Aorta (tissue), 5 donors: Measurements from ENCODE around the gene CBARP. TPM values are rescaled to one million over a fixed set of nuclear protein-coding genes. Genes with fewer than 3 reads are reported as not detected.

ENCODE experiments used
- ATAC-seq: fragments of 200-7000 bp; cut with Tn5 transposase; one replicate; pipeline ENCODE4 v1.9.1; 2022; ENCODE audit warnings: moderate library complexity; ENCODE audit not compliant: low FRiP score
- DNase-seq, 2 donors: peaks; one replicate each; pipeline ENCODE4 v3.0.0-alpha.2; 2020
- H3K27ac ChIP-seq, 2 donors: one replicate each; pipeline ENCODE4 v1.5.1; 2013; ENCODE audit warnings: low read length in 2 of 2, mild to moderate bottlenecking in 2 of 2, moderate library complexity in 2 of 2, control low read depth in 1 of 2, inconsistent platforms in 1 of 2, low read depth in 1 of 2
- H3K27me3 ChIP-seq, 2 donors: one replicate each; pipeline ENCODE4 v1.6.1; 2013; ENCODE audit warnings: control low read depth in 1 of 2, low read length in 1 of 2, mild to moderate bottlenecking in 1 of 2, moderate library complexity in 1 of 2; ENCODE audit not compliant: insufficient read depth in 2 of 2, control insufficient read depth in 1 of 2
- H3K36me3 ChIP-seq, 2 donors: one replicate each; pipeline ENCODE4 v1.6.1; 2013; ENCODE audit warnings: control low read depth in 1 of 2, low read length in 1 of 2, mild to moderate bottlenecking in 1 of 2; ENCODE audit not compliant: insufficient read depth in 2 of 2, control insufficient read depth in 1 of 2
- H3K4me1 ChIP-seq, 2 donors: one replicate each; pipeline ENCODE4 v1.6.1; 2013; ENCODE audit warnings: low read length in 2 of 2, control low read depth in 1 of 2, mild to moderate bottlenecking in 1 of 2, moderate library complexity in 1 of 2; ENCODE audit not compliant: insufficient read depth in 2 of 2, control insufficient read depth in 1 of 2
- H3K4me3 ChIP-seq, 2 donors: one replicate each; pipeline ENCODE4 v1.5.1; 2013; ENCODE audit warnings: low read length in 2 of 2, control low read depth in 1 of 2, mild to moderate bottlenecking in 1 of 2
- H3K9me3 ChIP-seq: one replicate; pipeline ENCODE4 v1.6.1; 2013; ENCODE audit warnings: mild to moderate bottlenecking, low read length; ENCODE audit not compliant: control insufficient read depth
- WGBS, 2 donors: extraction: QIAGEN DNeasy Blood & Tissue Kit; methylation state at CpG; one replicate each; pipeline ENCODE4 v1.1.7; 2013; 5-methylcytosine and 5-hydroxymethylcytosine counted together
- intact Hi-C, 2 donors: fragments of 100-400 bp; cut with DNase I; formaldehyde crosslinking; loops; one replicate each; pipeline versions ENCODE4 v1.14.2 to v1.15.0; 2022
- polyA plus RNA-seq, 2 donors: library from polyadenylated mRNA; stranded (reverse); fragments of 200-250 nt; gene quantifications; one replicate each; pipeline ENCODE4 v1.2.3, GENCODE V29; 2013
- total RNA-seq, 2 donors: library from RNA; stranded (reverse); fragmentation: NEBNext Ultra II Directional; extraction: Animal tissue kit (Norgen Biotek cat#: 25700); gene quantifications; one replicate each; pipeline ENCODE4 v1.2.1, GENCODE V29; 2021
- donor health status: healthy with polysubstance abuse.
- donor health status: Bipolar disorder and iron deficiency.
- donor health status: DM: no; HTN: no; CAD: no.
- donor health status: DM: no; HTN: no; CAD: no.
- donor health status: DM: yes; HTN: yes; CAD: no.

CBARP gene
- total and polyA plus RNA-seq, 4 donors, result 0.88 to 3.7 (median 2.0) TPM

GRCh38 chr19:1283207-1283916, 45.6 kb upstream of the CBARP start:
- H3K4me1 ChIP-seq, result no peaks in the 10 kb centered on the region
- 79% methylated on average over 22 to 29 of the region's 29 CpGs for WGBS, 2 donors
- no peak for DNase-seq
- no peaks in the 10 kb centered on the region for H3K27me3 ChIP-seq
- no peak for ATAC-seq
- intact Hi-C loops, result loop anchor here in 1 of 2 donors (5.0 kb wide), 1 partner anchor 119 kb away; the partner anchor contains the start of gene GAMT
- H3K27ac ChIP-seq, result no peak overlapping the region
- H3K4me3 ChIP-seq, result no peak overlapping the region
- no peaks in the 10 kb centered on the region for H3K36me3 ChIP-seq
- no peaks in the 10 kb centered on the region for H3K9me3 ChIP-seq

- WGBS, 2 donors, result 77% methylated on average over 18 of the region's 18 CpGs
- no peak for ATAC-seq
- H3K27me3 ChIP-seq, result no peaks in the 10 kb centered on the region
These were observed 44.9 kb upstream of the CBARP start for GRCh38 chr19:1282588-1283206.

GRCh38 chr19:1281569-1282287, 43.9 kb upstream of the CBARP start:
- Histone ChIP-seq H3K4me1 (no peaks in the 10 kb centered on the region), H3K9me3 (no peaks in the 10 kb centered on the region), H3K27ac (no peak overlapping the region), H3K27me3 (no peaks in the 10 kb centered on the region), H3K4me3 (no peak overlapping the region), H3K36me3 (no peaks in the 10 kb centered on the region)
- DNase-seq (no peak), ATAC-seq (no peak)
- intact Hi-C loops, result loop anchor here in 1 of 2 donors (5.0 kb wide), 1 partner anchor 121 kb away; the partner anchor contains the start of gene GAMT
- WGBS, 2 donors, result 61 to 67% methylated on average over 13 to 15 of the region's 15 CpGs

More at GRCh38 chr19:1282588-1283206, 44.9 kb upstream of the CBARP start:
- H3K4me1 ChIP-seq, result no peaks in the 10 kb centered on the region
- no peaks in the 10 kb centered on the region for H3K36me3 ChIP-seq
- H3K9me3 ChIP-seq, result no peaks in the 10 kb centered on the region
- H3K4me3 ChIP-seq, result no peak overlapping the region
- no peak for DNase-seq
- H3K27ac ChIP-seq, result no peak overlapping the region
- intact Hi-C loops, result loop anchor here in 1 of 2 donors (5.0 kb wide), 1 partner anchor 120 kb away; the partner anchor contains the start of gene GAMT

- H3K36me3 ChIP-seq, result no peaks in the 10 kb centered on the region
- no peak overlapping the region for H3K27ac ChIP-seq
- no peak for ATAC-seq
- DNase-seq, result no peak
- 84 to 86% methylated on average over 53 of the region's 53 CpGs for WGBS, 2 donors
- H3K4me3 ChIP-seq, result no peak overlapping the region
- H3K9me3 ChIP-seq, result no peaks in the 10 kb centered on the region
- intact Hi-C loops, result loop anchor here in 1 of 2 donors (5.0 kb wide), 1 partner anchor 121 kb away; the partner anchor contains the start of gene GAMT
- H3K4me1 ChIP-seq, result no peaks in the 10 kb centered on the region
- H3K27me3 ChIP-seq, result no peaks in the 10 kb centered on the region
These were observed 43.1 kb upstream of the CBARP start for GRCh38 chr19:1280636-1281568.

GRCh38 chr19:1279782-1280341, 42.1 kb upstream of the CBARP start:
- no peak overlapping the region for H3K4me3 ChIP-seq
- DNase-seq, result peak; percentile 87 to 94
- 23 to 26% methylated on average over 10 of the region's 10 CpGs for WGBS, 2 donors
- no peaks in the 10 kb centered on the region for H3K4me1 ChIP-seq
- peak; percentile 63 for ATAC-seq
- no peaks in the 10 kb centered on the region for H3K36me3 ChIP-seq
- no peak overlapping the region for H3K27ac ChIP-seq
- intact Hi-C loops, result loop anchor here in 1 of 2 donors (5.0 to 10.0 kb wide), 3 partner anchors 77 to 225 kb away; partner anchors contain the start of gene GAMT
- no peaks in the 10 kb centered on the region for H3K9me3 ChIP-seq
- H3K27me3 ChIP-seq, result no peaks in the 10 kb centered on the region

- no peak for ATAC-seq
- Histone ChIP-seq H3K27ac (no peak overlapping the region), H3K4me1 (no peaks in the 10 kb centered on the region), H3K9me3 (no peaks in the 10 kb centered on the region), H3K27me3 (no peaks in the 10 kb centered on the region), H3K36me3 (peaks cover 0 to 4% of the 10 kb centered on the region in 2 donors), H3K4me3 (no peak overlapping the region)
- 83 to 85% methylated on average over 25 of the region's 25 CpGs for WGBS, 2 donors
- no peak for DNase-seq
- intact Hi-C loops, result loop anchor here in 1 of 2 donors (5.0 to 10.0 kb wide), 2 partner anchors 78 to 226 kb away; no protein-coding TSS in a partner anchor
These were observed 41.2 kb upstream of the CBARP start for GRCh38 chr19:1278713-1279660.

GRCh38 chr19:1278074-1278473, 40.3 kb upstream of the CBARP start:
- no peak overlapping the region for H3K27ac ChIP-seq
- 82 to 89% methylated on average over 11 to 12 of the region's 12 CpGs for WGBS, 2 donors
- H3K9me3 ChIP-seq, result no peaks in the 10 kb centered on the region
- H3K4me3 ChIP-seq, result no peak overlapping the region
- intact Hi-C loops, result loop anchor here in 1 of 2 donors (5.0 to 10.0 kb wide), 2 partner anchors 79 to 227 kb away; no protein-coding TSS in a partner anchor
- H3K27me3 ChIP-seq, result no peaks in the 10 kb centered on the region
- H3K36me3 ChIP-seq, result peaks cover 0 to 7% of the 10 kb centered on the region in 2 donors
- no peak for DNase-seq
- ATAC-seq, result no peak
- H3K4me1 ChIP-seq, result no peaks in the 10 kb centered on the region
